GM19035 (cell line): ENCODE data around the gene ALPL.

Source experiments
- ATAC-seq: cut with Tn5 transposase; IDR thresholded peaks from one replicate; pipeline ENCODE4 v1.9.1; 2021; ENCODE audit not compliant: unreplicated experiment

The ALPL gene

GRCh38 chr1:21574466-21575151 is 65.4 kb downstream of the ALPL start:
- ATAC-seq, result no peak

GRCh38 chr1:21575351-21575942 is 66.2 kb downstream of the ALPL start:
- ATAC-seq, result no peak

GRCh38 chr1:21576031-21576797 is 67.0 kb downstream of the ALPL start:
- ATAC-seq, result no peak

- no peak for ATAC-seq
Measured at GRCh38 chr1:21576798-21577187, 67.6 kb downstream of the ALPL start.

- no peak for ATAC-seq
Measured at GRCh38 chr1:21577324-21577723, 68.1 kb downstream of the ALPL start.

GRCh38 chr1:21577933-21578332 is 68.7 kb downstream of the ALPL start:
- no peak for ATAC-seq

- no peak for ATAC-seq
Measured at GRCh38 chr1:21579791-21580190, 70.6 kb downstream of the ALPL start.

- no peak for ATAC-seq
Measured at GRCh38 chr1:21584096-21584495, 74.9 kb downstream of the ALPL start.

GRCh38 chr1:21585037-21585436 is 75.8 kb downstream of the ALPL start:
- no peak for ATAC-seq

GRCh38 chr1:21586222-21586621 is 77.0 kb downstream of the ALPL start:
- no peak for ATAC-seq

GRCh38 chr1:21586846-21587601 is 77.8 kb downstream of the ALPL start:
- ATAC-seq, result no peak

GRCh38 chr1:21587602-21587953 is 78.4 kb downstream of the ALPL start:
- no peak for ATAC-seq

GRCh38 chr1:21589618-21590017 is 80.4 kb downstream of the ALPL start:
- ATAC-seq, result no peak

GRCh38 chr1:21590126-21590880 is 81.1 kb downstream of the ALPL start:
- no peak for ATAC-seq

- ATAC-seq, result no peak
Measured at GRCh38 chr1:21590934-21591333, 81.7 kb downstream of the ALPL start.

- no peak for ATAC-seq
Measured at GRCh38 chr1:21592086-21592865, 83.1 kb downstream of the ALPL start.

- no peak for ATAC-seq
Measured at GRCh38 chr1:21593231-21593630, 84.0 kb downstream of the ALPL start.

GRCh38 chr1:21594501-21594900 is 85.3 kb downstream of the ALPL start:
- ATAC-seq, result no peak

- ATAC-seq, result no peak
Measured at GRCh38 chr1:21594935-21595897, 86.0 kb downstream of the ALPL start.
